GM12878 (cell line): ENCODE data around the gene CYP4F8.

Source experiments
- CHD2 ChIP-seq: IDR thresholded peaks from 2 replicates; pipeline ENCODE4 v1.6.1; 2011; ENCODE audit warnings: low read depth, low read length, improper control_type of control experiment, borderline replicate concordance
- CREM ChIP-seq: IDR thresholded peaks from 2 replicates; pipeline ENCODE4 v1.6.1; 2014; ENCODE audit warnings: antibody characterized with exemption, low read depth
- ELK1 ChIP-seq: IDR thresholded peaks from 2 replicates; pipeline ENCODE4 v1.6.1; 2012; ENCODE audit warnings: low read depth, low read length, improper control_type of control experiment
- NRF1 ChIP-seq: conservative IDR thresholded peaks from 2 replicates; pipeline ENCODE4 v1.6.1; 2011; ENCODE audit warnings: mild to moderate bottlenecking, low read depth, low read length, improper control_type of control experiment
- USF2 ChIP-seq: IDR thresholded peaks from 2 replicates; pipeline ENCODE4 v1.6.1; 2011; ENCODE audit warnings: low read depth, low read length, improper control_type of control experiment, borderline replicate concordance

GRCh38 chr19:15635016-15635805 is 20.2 kb downstream of the CYP4F8 start:
- TF ChIP-seq NRF1 (no peak), CREM (no peak), USF2 (no peak), CHD2 (no peak), ELK1 (no peak)
